GM19467 (cell line): ENCODE results near the gene KRT7.

Source experiments
- ATAC-seq: cut with Tn5 transposase; IDR thresholded peaks from one replicate; pipeline ENCODE4 v1.9.1; 2021; ENCODE audit warnings: mild to moderate bottlenecking, moderate library complexity; ENCODE audit not compliant: unreplicated experiment

Gene KRT7

DNA sequence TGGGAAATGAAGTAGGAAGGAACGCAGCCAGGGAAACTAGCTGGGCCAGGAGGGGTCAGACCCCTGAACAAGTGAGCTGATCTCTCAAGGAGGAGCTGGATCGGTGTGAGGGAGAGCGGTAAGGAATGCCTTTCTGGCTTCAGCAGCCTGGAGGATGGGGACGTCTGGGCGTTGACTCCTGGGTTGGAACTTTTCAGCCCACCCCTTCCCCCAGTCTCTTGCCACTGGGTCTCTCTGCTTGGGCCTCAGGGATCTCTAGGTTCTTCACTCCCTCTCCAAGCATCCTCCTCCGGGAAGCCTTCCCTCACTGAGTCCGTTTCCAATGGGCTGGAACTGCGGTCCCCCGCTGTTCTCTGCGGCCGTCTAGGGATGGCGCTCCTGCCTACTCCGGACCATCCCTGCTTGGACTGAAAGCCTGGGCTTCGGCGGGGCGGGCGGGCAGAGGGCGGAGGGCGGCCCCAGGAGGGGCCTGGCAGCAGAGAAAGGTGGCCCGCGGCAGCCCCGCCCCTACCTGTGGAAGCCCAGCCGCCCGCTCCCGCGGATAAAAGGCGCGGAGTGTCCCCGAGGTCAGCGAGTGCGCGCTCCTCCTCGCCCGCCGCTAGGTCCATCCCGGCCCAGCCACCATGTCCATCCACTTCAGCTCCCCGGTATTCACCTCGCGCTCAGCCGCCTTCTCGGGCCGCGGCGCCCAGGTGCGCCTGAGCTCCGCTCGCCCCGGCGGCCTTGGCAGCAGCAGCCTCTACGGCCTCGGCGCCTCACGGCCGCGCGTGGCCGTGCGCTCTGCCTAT lies at the start of gene KRT7:
KRT7 (plus strand) TSS at position 570 of the 788 bp plus-strand sequence; CDS start at position 624, 54 bp downstream.
- no peak for ATAC-seq

DNA sequence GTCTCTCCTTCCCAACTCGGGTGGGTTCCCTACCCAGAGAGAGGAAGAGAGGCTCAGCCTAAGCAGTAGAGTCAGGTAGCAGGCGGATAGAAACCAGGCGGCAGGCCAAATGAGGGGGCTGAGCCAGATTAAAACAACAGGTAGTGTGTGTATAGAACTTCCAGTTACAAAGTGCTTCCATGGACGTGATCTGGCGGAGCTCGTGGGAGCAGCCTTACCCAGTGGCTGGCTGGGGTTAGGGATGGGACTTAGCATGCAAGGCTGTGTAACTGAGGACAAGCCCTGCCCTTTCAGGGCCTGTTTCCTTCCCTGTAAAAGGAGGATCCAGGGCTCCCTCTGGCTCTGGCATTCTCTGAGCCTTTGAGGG lies 49.5 kb upstream of the KRT7 start:
- no peak for ATAC-seq

DNA sequence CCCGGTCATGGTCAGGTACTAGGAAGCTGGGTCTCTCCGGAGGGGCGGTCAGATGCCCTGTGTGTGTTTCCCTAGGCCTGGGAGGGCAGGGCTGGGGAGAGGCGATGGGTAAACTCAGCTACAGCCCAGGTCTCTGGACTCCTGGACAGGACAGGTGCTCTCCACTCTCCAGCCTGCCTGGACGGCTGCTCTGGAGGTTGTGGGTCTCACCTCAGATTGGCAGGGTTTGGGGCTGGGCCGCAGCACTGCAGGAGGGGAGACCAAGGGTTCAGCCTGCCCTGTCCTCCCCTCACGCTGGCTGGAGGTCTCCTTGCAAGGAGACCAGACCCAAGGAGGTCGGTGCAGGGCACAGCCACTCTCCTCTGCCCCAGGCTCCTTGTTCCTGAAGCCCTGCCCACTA lies 49.1 kb upstream of the KRT7 start:
- no peak for ATAC-seq

DNA sequence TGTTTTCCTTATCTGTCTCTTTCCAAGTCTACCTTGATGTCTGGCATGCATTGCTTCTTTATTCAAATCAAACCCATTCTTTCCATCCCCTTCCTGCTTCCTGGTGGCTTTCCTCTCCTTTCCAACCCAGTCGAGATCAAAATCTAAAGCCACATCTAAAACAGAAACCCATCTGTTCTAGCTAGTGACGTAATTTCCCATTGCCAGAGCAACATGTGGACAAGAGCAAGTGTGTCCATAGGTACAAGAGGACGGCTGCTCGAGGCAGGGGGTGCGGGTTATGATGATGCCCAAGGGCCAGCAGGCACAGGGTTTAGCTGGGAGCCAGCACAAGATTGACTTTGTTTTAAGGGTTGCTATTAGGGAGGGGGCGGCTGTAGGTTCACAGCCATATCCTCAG lies 48.2 kb upstream of the KRT7 start:
- no peak for ATAC-seq

DNA sequence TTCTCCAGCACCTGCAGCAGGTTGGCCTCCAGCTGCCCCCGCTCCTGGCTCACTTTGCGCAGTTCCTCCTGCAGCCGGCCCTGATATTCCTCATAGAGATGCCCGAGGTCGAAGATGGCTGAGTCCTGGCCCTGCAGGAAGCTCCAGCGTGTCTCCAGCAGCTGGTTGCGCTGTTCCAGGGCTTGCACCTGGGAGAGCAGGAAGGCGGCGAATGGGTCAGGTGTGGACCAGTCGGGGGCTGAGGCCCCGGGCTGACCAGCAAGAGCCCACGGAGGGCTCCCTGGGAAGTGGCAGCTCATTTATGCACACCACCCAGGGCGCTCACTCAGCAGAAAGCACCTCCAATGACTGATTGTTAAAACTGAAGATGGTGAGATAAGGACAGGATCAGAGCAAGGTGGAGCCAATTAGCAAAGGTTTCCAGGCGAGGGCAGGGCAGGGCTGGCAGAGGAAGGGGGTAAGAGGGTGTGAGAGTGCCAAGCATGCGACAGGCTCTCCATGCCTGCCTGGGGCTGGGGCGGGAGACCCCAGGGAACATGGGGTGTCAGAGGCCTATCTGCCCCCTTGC lies 47.6 kb upstream of the KRT7 start:
- no peak for ATAC-seq

DNA sequence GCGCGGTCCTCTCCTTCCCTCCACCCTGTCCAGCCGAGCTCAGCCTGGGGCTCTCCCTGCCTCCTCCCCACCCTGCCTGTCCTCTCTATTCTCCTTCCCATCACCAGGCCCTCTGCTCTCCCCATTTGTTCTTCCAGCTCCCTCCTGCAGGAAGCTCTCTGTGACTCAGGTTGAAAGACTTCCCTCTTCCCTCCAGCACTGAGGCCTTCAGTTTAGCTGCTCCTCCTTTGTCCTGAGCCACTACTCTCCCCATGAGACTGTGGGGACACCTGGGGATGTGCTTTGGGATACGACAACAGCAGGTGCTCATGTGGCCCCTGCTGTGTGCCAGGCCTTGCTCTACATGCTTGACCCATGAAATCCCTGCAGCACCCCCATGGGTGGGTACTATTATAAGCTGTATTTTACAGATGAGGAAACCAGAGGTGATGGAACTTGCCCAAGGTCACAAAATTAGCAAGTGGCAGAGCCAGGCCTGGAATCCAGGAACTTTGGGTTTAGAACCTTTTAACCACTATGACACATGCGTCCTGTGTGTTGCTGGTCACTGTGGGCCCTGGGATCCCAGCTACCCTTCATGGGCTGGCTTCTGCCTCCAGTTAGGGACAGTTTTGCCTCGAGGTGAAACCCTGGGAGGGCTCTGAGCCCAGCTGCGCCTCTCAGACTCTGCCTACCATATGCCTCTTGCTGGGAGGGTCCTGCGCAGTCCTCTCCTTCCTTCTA lies 46.8 kb upstream of the KRT7 start:
- ATAC-seq: no peak

DNA sequence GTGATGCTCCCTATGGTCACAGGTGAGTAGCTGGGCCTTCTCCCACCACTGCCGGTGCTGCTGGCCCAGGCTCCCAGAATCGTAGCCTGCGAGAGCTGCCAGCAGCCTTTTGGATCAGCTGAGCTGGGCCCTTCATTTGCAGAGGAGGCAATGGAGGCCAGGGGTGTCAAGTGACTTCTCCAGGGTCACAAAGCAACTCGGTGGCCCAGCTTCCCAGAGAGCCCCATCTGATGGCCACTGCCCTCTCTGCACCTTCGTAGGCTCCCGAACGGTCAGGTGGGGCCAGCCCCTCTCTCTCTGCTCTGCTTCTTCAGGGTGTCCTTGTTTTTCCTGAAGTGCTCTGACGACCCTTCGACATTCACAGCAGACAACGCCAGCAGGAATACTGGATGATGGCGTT lies 45.8 kb upstream of the KRT7 start:
- no peak for ATAC-seq

DNA sequence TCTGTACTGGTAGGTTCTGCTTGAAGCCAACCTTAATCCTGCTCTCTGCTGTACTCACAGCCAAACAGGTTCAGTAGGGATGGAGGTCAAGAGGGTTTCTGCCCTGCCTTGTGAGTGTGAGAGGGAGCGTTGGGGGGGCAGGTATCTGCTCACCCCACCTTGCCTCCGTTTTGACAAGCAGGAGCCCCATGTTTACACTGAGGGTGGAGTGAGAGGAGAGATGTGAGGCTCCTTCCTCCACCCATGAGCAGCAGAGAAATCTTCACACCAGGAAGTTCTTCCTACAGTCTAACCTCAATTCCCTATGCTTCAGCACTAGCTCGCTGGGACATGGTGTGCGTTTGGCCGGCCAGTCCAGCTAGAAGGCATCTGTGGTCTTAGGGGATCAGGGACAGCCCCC lies 45.4 kb upstream of the KRT7 start:
- ATAC-seq: no peak

DNA sequence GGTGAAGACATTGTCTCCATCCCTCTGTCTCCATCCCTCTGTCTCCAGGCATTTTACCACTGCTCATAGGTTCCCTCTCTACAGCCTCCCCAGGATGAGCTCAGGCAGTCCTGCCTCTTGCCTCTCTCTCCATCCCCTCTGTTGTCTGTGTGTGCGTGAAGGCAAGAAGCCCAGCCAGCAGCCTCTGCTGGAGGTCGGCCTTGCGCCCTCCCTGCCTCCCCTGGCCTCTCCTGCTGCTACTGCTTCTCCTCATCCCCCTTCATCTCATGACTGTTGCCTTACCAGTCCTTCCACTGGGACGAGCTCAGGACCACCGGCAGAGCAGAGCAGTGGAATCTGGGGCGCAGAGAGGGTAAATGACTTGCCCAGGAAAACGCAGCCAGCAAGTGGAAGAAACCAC lies 44.4 kb upstream of the KRT7 start:
- ATAC-seq: no peak

DNA sequence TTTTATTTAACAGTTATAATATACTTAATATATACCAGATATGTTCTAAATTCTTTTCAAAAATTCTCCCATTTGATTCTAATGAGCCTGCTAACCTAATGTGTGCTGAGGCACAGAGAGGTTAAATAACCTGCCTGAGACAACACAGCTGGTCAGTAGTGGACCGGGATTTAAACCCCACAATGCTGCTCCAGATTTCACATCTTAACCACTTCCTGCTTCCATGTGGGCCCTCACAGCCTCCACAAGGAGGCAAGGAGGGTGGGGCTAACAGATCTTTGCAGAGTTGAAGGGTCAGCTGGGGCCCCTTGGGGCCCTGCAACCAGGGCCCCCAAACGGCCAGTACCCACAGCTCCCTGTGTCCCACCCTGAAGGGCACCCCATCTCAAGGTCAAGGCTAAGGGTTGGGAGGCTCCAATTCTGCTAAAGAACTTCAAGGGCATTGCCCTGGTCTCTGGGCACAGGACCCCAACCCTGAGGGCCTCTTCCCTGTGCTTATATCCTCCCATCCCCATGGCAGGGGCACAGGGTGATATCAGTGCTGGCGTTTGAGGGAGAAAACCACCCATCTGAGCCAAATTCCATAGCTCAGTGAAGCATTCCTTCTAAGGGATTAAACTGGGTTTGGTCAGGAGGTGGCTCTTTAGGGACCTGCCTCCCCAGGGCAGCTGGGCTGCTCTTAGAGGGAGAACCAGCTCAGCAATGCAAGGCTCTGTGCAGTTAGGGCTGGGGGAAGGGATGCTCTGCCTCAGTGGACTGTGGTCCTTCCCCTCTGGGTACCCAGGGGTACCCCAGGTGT lies 43.5 kb upstream of the KRT7 start:
- ATAC-seq: no peak

DNA sequence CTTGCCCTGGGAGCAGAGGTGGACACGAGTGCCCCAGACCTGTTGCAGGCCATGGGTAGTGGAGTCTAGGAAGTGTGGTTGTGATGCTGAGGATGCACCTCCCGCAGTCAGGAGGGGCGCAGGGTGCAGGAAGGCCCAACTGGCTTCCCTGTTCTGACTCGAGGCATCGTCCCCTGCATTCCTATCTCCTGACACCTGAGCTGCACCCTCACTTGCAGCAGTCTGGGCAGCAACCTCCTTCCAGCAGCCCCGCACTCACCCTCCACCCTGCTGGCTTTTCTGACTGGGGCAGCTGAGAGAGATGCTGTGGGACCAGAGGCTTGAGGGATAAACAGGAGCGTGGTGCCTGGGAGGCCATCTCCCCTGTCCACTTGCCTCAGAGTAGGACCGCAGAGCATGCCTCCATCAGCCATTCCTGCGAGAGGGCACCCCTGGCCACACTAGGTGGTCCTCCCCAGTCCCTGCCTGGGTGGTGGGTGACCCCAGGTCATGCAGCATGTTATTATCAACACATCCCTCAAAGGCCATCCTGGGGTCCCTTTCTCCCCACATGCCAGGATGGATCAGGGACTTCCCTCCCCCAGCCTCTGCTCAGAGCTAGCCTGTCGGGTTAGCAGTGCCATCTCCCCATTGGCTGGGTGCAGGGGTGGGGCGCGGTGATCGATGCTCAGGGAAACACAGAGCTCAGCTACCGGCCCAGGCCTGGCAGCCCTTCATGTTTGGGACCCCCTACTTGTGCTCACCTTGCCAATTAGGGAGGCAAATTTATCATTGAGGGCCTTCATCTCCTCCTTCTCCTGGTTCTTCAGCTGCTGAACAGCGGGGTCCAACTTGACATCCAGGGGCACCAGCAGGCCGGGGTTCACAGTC lies 41.9 kb upstream of the KRT7 start:
- no peak for ATAC-seq

DNA sequence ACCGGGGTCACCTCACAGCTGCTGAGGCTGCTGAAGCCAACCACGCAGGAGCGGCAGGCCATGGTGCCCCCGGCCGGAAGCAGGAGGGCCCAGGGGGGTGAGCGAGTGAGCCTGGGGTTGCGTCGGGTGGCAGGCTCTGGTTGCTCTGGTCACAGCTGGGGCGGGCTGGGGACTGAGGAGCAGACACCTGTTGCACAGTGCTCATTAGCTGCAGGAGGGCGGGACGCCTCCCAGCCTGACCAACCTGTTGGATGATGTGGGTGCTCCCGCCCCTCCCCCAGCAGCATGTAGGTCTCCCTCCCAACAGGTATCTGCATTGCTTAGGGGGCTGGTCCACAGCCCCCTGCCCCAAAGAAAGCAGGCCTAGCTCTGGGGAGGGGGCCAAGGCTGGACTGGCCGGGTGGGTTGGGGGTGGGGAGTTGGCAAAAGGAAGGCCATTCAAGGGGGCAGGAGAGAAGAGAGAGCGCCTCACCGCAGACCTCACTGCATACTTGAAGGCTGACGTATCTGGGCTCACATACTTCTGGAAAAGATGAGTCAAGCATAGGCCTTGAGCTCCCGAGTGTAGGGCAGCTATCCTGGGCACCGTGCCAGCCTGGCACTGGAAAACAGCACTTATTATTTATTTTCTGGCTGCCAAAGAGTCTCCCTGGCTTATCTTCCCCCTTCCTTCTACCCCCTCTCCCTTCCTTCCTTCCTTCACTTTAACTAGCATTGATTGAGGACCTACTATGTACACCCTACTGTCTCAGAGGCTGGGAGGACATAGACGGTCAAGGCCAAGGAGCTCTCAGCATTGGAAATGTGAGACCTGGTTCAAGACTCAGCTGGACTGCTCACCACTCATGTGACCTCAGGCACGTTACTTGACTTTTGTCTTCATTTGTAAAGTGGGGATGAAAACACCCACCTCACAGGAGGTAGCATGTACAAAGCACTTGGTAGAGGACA lies 40.9 kb upstream of the KRT7 start, which contains the start of gene KRT80:
KRT80 (minus strand) TSS at position 174 of the 951 bp plus-strand sequence; CDS start at position 62, 112 bp downstream.
- ATAC-seq: no peak

DNA sequence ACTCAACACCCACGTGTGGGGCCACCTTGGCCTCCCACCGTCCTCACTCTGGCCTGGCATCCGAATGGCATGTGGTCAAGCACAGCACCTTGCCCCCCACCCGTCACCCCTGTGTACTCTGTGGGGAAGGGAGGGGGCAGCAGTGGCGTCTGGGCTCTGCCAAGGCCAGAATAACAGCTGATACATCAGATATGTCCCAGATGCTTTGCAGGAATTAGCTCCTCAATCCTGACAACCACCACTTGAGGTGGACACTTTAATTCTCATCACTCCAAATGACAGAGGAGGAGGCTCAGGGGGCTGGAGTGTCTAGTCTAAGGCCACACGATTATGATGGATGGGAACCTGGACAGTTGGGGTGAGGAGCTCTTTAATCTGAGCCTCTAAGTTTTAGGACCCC lies 39.5 kb upstream of the KRT7 start:
- no peak for ATAC-seq

DNA sequence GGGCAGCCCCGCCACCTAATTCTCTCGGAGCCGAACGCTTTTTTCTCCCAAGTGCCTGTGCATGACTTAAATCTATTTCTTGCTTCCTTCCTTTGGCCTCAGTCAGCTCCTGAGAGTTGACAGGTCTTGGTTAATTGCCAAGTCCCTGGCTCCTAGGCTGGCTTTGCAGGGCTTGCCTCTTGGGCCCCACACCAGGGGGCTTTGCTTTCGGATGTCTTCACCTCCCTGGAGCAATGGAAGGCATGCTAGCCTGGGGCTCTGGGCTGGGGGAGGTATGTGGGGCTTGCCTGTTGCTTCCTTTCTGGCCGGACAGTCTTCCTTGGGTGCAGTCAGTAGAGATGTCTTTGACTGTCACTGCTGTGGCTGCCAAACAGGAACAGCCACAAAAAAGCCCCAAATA lies 39.1 kb upstream of the KRT7 start:
- ATAC-seq: no peak

DNA sequence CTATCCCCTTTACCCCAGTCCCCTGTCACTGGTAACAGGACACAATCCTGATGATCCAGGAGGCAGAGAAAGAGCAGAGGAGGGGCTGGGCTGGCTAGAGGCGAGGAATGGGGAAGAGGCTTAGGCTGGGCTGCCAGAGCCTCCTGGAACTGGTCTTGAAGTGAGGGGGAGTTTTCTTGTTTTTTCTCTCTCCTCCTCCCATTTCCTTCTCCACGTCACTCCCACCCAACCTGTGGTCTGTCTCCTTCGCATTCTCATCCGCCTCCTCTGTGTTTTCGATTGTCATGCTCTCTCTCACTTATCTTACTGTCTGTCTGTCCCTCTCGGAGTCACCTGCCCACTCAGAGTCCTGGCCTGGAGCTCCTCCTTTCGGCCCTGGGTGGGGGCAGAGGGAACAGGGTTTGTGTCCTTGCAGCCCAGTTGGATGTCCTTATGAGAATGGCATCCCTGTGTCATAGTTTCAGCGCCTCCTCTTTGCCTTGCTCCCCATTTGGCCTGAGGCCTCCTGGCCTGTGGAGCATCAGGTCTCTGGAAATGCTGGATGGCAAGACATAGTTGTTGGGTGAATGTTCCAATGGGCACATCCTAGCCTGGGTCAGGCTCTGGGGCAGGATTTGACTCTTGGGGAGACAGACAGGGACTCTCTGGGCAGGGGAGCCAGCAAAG lies 37.8 kb upstream of the KRT7 start:
- no peak for ATAC-seq

DNA sequence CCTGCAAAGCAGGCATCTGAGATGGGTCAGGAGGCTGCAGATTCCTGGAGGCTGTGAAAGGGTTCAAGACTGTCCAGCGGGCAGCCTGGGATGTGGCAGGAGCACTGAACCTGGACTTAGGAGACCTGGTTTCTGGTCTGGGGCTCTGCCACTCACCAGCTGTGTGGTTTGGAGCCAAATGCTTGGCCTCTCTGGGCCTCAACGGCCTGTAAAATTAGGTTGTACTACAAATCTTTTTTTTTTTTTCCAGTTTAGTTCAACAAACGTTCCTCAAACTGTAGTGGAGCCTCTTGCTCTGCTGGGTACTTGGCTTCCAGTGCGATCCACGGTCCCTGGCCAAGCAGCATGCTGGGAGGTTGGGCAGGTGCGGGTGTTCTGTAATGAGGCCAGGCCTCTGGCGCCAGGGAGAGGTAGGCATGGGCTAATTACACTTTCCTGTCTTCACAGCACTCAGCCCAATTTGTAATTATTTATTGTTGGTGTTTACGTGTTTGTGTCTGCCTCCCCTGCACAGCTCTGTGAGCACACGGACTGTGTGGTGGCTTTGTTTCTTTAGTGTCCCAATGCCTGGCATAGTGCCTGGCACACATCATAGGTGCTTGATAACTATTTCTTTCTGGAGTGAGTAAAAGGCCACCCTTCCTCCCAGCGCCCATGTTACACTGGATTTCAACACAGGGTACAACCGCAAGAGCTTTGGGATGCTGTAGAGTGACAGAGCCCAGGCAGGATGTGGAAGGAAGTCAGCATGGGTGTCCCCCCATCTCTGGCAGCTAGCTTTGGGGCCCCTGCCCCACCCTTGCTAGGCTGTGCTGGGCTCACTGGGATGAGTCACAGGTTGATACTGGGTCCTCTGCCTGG lies 35.4 kb upstream of the KRT7 start:
- ATAC-seq: no peak

DNA sequence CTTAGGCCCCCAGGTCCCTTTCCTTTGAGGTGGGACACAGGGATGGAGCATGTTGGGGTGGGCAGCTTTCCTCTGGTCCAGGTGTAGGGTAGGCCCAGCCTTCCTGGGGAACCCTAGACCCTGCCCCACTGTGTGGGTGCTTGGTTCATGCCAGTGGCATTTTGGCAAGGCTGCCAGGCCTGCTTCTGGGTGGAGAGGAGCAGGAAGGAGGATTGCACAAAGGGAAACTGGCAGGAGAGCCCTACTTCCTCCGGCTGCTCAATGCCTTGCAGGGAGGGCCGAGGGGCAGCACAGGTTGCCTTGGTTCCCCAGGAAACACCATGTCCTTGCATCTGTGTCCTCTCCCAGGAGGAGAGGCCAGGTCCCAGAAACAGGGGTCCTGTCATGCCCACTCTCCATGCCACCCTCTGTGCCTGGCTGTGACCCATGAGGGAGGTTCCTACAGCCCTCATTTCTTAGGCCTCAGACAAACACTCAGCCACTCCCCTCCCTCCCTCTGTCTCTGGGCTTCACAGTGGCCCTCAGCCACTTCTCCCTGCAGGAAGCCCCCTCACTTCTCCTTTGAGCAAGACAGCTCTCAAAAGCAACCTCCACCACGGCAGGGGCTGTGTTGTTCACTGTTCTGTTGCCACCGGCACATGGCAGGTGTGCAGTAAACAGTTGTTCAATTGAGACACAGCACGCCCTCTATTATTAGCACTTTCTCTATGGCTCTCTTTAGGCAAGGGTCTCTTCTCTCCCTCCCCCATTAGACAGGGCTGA lies 34.4 kb upstream of the KRT7 start:
- no peak for ATAC-seq
